ENCODE measurements around the gene CKAP2L.

CKAP2L gene

DNA sequence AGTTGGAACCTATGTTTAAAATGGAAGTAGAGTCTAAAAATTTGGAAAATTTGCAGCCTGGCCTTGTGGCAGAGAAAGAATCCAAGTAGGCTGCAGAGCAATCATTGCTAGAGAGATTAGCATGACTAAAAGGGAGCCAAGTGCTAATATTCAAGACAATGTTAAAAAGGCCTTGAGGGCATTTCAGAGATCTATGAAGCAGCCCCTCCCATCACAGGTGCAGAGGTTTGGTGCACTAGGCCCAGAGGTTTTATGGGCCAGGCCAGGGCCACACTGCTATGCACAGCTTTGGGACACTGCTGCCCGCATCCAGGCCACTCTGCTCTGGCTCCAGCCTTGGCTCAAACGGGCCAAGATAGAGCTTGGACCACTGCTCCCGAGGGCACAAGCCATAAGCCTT lies 26.6 kb upstream of the CKAP2L start:
- Histone ChIP-seq H3K9me3 (ENCODE audit: insufficient read depth, low read length) (no peaks in the 10 kb centered on the region), H3K27ac (ENCODE audit: low read length) (no peak overlapping the region), H3K36me3 (replicated peaks; ENCODE audit: low read depth, low read length) (no peaks in the 10 kb centered on the region), H3K4me1 (ENCODE audit: low read length) (peaks cover 33% of the 10 kb centered on the region), H3K9ac (ENCODE audit: low read length) (no peak overlapping the region), H3K27me3 (ENCODE audit: low read depth, low read length) (no peaks in the 10 kb centered on the region), H3K4me2 (ENCODE audit: low read length) (no peak overlapping the region), H4K20me1 (ENCODE audit: insufficient read depth, low read length) (no peaks in the 10 kb centered on the region), H2AFZ (ENCODE audit: low read depth, low read length) (no peak overlapping the region), H3K4me3 (ENCODE audit: low read length) (no peak overlapping the region), H3K79me2 (ENCODE audit: low read length) (no peaks in the 10 kb centered on the region)
- TF ChIP-seq EZH2phosphoT487 (IDR thresholded peaks at IDR 0.05; ENCODE audit: low read depth): no peak
- TF ChIP-seq, protein P1, sequence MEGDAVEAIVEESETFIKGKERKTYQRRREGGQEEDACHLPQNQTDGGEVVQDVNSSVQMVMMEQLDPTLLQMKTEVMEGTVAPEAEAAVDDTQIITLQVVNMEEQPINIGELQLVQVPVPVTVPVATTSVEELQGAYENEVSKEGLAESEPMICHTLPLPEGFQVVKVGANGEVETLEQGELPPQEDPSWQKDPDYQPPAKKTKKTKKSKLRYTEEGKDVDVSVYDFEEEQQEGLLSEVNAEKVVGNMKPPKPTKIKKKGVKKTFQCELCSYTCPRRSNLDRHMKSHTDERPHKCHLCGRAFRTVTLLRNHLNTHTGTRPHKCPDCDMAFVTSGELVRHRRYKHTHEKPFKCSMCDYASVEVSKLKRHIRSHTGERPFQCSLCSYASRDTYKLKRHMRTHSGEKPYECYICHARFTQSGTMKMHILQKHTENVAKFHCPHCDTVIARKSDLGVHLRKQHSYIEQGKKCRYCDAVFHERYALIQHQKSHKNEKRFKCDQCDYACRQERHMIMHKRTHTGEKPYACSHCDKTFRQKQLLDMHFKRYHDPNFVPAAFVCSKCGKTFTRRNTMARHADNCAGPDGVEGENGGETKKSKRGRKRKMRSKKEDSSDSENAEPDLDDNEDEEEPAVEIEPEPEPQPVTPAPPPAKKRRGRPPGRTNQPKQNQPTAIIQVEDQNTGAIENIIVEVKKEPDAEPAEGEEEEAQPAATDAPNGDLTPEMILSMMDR (IDR thresholded peaks at IDR 0.05; ENCODE audit: low read depth, low read length): no peak

DNA sequence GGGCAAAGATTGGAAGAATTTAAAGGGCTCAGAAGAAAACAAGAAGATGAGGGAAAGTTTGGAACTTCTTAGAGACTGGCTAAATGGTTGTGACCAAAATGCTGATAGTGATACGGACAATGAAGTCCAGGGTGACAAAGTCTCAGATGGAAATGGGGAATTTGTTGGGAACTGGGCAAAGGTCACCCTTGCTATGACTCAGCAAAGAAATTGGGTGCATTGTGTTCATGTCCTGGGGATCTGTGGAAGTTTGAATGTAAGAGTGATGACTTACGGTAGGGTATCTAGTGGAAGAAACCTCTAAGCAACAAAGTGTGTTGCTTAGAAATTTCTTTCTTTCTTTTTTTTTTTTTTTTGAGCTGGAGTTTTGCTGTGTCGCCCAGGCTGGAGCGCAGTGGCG lies 25.9 kb upstream of the CKAP2L start:
- TF ChIP-seq EZH2phosphoT487 (IDR thresholded peaks at IDR 0.05; ENCODE audit: low read depth): no peak
- TF ChIP-seq, protein P1 (IDR thresholded peaks at IDR 0.05; ENCODE audit: low read depth, low read length): no peak
- Histone ChIP-seq H3K36me3 (replicated peaks; ENCODE audit: low read depth, low read length) (no peaks in the 10 kb centered on the region), H3K9me3 (ENCODE audit: insufficient read depth, low read length) (no peaks in the 10 kb centered on the region), H3K79me2 (ENCODE audit: low read length) (no peaks in the 10 kb centered on the region), H3K27me3 (ENCODE audit: low read depth, low read length) (no peaks in the 10 kb centered on the region), H3K4me2 (ENCODE audit: low read length) (no peak overlapping the region), H3K4me3 (ENCODE audit: low read length) (no peak overlapping the region), H2AFZ (ENCODE audit: low read depth, low read length) (no peak overlapping the region), H3K27ac (ENCODE audit: low read length) (no peak overlapping the region), H4K20me1 (ENCODE audit: insufficient read depth, low read length) (no peaks in the 10 kb centered on the region), H3K4me1 (ENCODE audit: low read length) (peaks cover 26% of the 10 kb centered on the region), H3K9ac (ENCODE audit: low read length) (no peak overlapping the region)

DNA sequence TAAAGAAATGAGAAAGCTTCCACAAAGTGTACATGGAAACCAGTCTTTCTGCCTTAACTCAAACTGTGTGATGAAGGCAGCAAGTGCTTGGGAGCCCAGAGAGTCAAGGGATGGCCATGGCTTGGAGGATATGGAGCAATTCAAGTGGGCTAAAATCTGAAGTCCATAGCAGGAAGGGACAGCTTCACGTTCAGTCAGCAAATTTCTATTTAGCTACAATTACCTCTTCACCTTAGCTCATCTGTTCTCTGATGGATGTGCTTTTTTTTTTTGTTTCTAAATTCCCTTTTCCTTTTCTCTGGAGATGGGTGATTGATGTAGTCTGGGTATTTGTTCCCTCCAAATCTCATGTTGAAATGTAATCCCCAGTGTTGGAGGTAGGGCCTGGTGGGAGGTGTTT lies 24.8 kb upstream of the CKAP2L start:
- no peaks in the 10 kb centered on the region for H3K79me2 ChIP-seq (ENCODE audit: low read length)
- no peak overlapping the region for H2AFZ ChIP-seq (ENCODE audit: low read depth, low read length)
- H3K27me3 ChIP-seq (ENCODE audit: low read depth, low read length): no peaks in the 10 kb centered on the region
- TF ChIP-seq EZH2phosphoT487 (IDR thresholded peaks at IDR 0.05; ENCODE audit: low read depth): no peak
- TF ChIP-seq, protein P1 (IDR thresholded peaks at IDR 0.05; ENCODE audit: low read depth, low read length): no peak
- no peaks in the 10 kb centered on the region for H3K9me3 ChIP-seq (ENCODE audit: insufficient read depth, low read length)
- H3K4me2 ChIP-seq (ENCODE audit: low read length): no peak overlapping the region
- peaks cover 26% of the 10 kb centered on the region for H3K4me1 ChIP-seq (ENCODE audit: low read length)
- H3K9ac ChIP-seq (ENCODE audit: low read length): no peak overlapping the region
- no peaks in the 10 kb centered on the region for H3K36me3 ChIP-seq (replicated peaks; ENCODE audit: low read depth, low read length)
- H4K20me1 ChIP-seq (ENCODE audit: insufficient read depth, low read length): no peaks in the 10 kb centered on the region
- no peak overlapping the region for H3K4me3 ChIP-seq (ENCODE audit: low read length)
- no peak overlapping the region for H3K27ac ChIP-seq (ENCODE audit: low read length)

DNA sequence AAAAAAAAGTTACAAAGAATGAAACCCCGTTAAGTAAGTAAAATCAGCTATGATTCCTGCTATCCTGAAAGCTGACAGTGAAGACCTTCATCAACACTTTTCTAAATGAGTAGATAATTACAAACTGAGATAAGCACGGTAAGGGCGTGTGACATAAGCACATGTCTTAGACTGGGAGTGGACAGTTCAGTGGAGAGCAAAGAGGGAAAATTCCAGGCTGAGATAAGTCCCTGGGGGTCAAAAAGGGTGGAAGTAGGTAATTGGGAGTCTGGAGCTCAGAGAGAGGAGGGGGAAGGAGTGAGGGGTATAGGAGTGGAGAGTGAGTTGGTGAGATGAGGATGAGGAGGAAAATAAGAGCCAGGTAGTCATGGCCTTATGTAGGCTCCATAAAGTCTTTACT lies 24.2 kb upstream of the CKAP2L start:
- no peaks in the 10 kb centered on the region for H3K36me3 ChIP-seq (replicated peaks; ENCODE audit: low read depth, low read length)
- H3K27ac ChIP-seq (ENCODE audit: low read length): no peak overlapping the region
- no peaks in the 10 kb centered on the region for H3K27me3 ChIP-seq (ENCODE audit: low read depth, low read length)
- H3K9me3 ChIP-seq (ENCODE audit: insufficient read depth, low read length): no peaks in the 10 kb centered on the region
- no peak for TF ChIP-seq EZH2phosphoT487 (IDR thresholded peaks at IDR 0.05; ENCODE audit: low read depth)
- TF ChIP-seq, protein P1 (IDR thresholded peaks at IDR 0.05; ENCODE audit: low read depth, low read length): no peak
- H3K4me1 ChIP-seq (ENCODE audit: low read length): peaks cover 26% of the 10 kb centered on the region
- no peak overlapping the region for H3K9ac ChIP-seq (ENCODE audit: low read length)
- no peaks in the 10 kb centered on the region for H3K79me2 ChIP-seq (ENCODE audit: low read length)
- no peak overlapping the region for H3K4me2 ChIP-seq (ENCODE audit: low read length)
- no peak overlapping the region for H2AFZ ChIP-seq (ENCODE audit: low read depth, low read length)
- H4K20me1 ChIP-seq (ENCODE audit: insufficient read depth, low read length): no peaks in the 10 kb centered on the region
- no peak overlapping the region for H3K4me3 ChIP-seq (ENCODE audit: low read length)

Measured in OCI-LY3 (cell line).